ENCODE data around the gene TSPEAR. TPM values are rescaled to one million over a fixed set of nuclear protein-coding genes. Genes with fewer than 3 reads are reported as not detected.

The TSPEAR gene
- total and polyA plus RNA-seq, 4 donors: 0.24 to 0.66 (median 0.33) TPM; not detected in 1

- Histone ChIP-seq H3K27ac (ENCODE audit: low read depth, low read length) (no peak overlapping the region), H3K4me3 (ENCODE audit: low read depth, low read length) (peak overlapping the region; percentile 52), H3K27me3 (ENCODE audit: control insufficient read depth, insufficient read depth, low read length) (no peaks in the 10 kb centered on the region), H3K9me3 (ENCODE audit: control insufficient read depth, insufficient read depth, low read length) (peaks cover 9% of the 10 kb centered on the region), H3K36me3 (ENCODE audit: control insufficient read depth, insufficient read depth, low read length) (peaks cover 32% of the 10 kb centered on the region), H3K4me1 (ENCODE audit: control insufficient read depth, insufficient read depth, low read length) (peaks cover 17% of the 10 kb centered on the region)
- WGBS (ENCODE audit: insufficient coverage): 66% methylated on average over 33 of the region's 35 CpGs
- DNase-seq (ENCODE audit: low read depth in 4 of 6, low spot score in 6 of 6): peak in 1 of 6 donors; percentile 20
Measured at GRCh38 chr21:44456214-44456914, 255.0 kb downstream of the TSPEAR start.

GRCh38 chr21:44455524-44456213 is 255.7 kb downstream of the TSPEAR start:
- peaks cover 17% of the 10 kb centered on the region for H3K4me1 ChIP-seq (ENCODE audit: control insufficient read depth, insufficient read depth, low read length)
- H3K4me3 ChIP-seq (ENCODE audit: low read depth, low read length): peak overlapping the region; percentile 52
- peak in 2 of 6 donors; percentile 44 to 57 for DNase-seq (ENCODE audit: low read depth in 4 of 6, low spot score in 6 of 6)
- under 1% methylated on average over 69 of the region's 72 CpGs for WGBS (ENCODE audit: insufficient coverage)
- no peaks in the 10 kb centered on the region for H3K27me3 ChIP-seq (ENCODE audit: control insufficient read depth, insufficient read depth, low read length)
- H3K27ac ChIP-seq (ENCODE audit: low read depth, low read length): no peak overlapping the region
- peaks cover 9% of the 10 kb centered on the region for H3K9me3 ChIP-seq (ENCODE audit: control insufficient read depth, insufficient read depth, low read length)
- peaks cover 29% of the 10 kb centered on the region for H3K36me3 ChIP-seq (ENCODE audit: control insufficient read depth, insufficient read depth, low read length)

- peaks cover 9% of the 10 kb centered on the region for H3K9me3 ChIP-seq (ENCODE audit: control insufficient read depth, insufficient read depth, low read length)
- H3K4me3 ChIP-seq (ENCODE audit: low read depth, low read length): peak within 1 kb of the TSS; percentile 52
- H3K27ac ChIP-seq (ENCODE audit: low read depth, low read length): no peak within 1 kb of the TSS
- peaks cover 29% of the 10 kb centered on the region for H3K36me3 ChIP-seq (ENCODE audit: control insufficient read depth, insufficient read depth, low read length)
- peak in 5 of 6 donors; percentile 65 to 98 (median 81) for DNase-seq (ENCODE audit: low read depth in 4 of 6, low spot score in 6 of 6)
- 4% methylated on average over 23 of the region's 45 CpGs for WGBS (ENCODE audit: insufficient coverage)
- no peaks in the 10 kb centered on the region for H3K27me3 ChIP-seq (ENCODE audit: control insufficient read depth, insufficient read depth, low read length)
- H3K4me1 ChIP-seq (ENCODE audit: control insufficient read depth, insufficient read depth, low read length): peaks cover 15% of the 10 kb centered on the region
Measured at GRCh38 chr21:44454747-44455523, 256.4 kb downstream of the TSPEAR start, which contains the start of gene LRRC3. TSS of gene LRRC3 (plus strand) at chr21:44455510. CDS start at chr21:44456645, 1,135 bp downstream.

- no peak for DNase-seq (ENCODE audit: low read depth in 4 of 6, low spot score in 6 of 6)
- no peak overlapping the region for H3K27ac ChIP-seq (ENCODE audit: low read depth, low read length)
- no peak overlapping the region for H3K4me3 ChIP-seq (ENCODE audit: low read depth, low read length)
- peaks cover 21% of the 10 kb centered on the region for H3K36me3 ChIP-seq (ENCODE audit: control insufficient read depth, insufficient read depth, low read length)
- peaks cover 9% of the 10 kb centered on the region for H3K9me3 ChIP-seq (ENCODE audit: control insufficient read depth, insufficient read depth, low read length)
- no peaks in the 10 kb centered on the region for H3K27me3 ChIP-seq (ENCODE audit: control insufficient read depth, insufficient read depth, low read length)
- peaks cover 15% of the 10 kb centered on the region for H3K4me1 ChIP-seq (ENCODE audit: control insufficient read depth, insufficient read depth, low read length)
- 100% methylated on average over 2 of the region's 5 CpGs for WGBS (ENCODE audit: insufficient coverage)
Measured at GRCh38 chr21:44454058-44454457, 257.3 kb downstream of the TSPEAR start.

GRCh38 chr21:44453120-44453519 is 258.3 kb downstream of the TSPEAR start:
- peaks cover 15% of the 10 kb centered on the region for H3K36me3 ChIP-seq (ENCODE audit: control insufficient read depth, insufficient read depth, low read length)
- peaks cover 9% of the 10 kb centered on the region for H3K9me3 ChIP-seq (ENCODE audit: control insufficient read depth, insufficient read depth, low read length)
- H3K27ac ChIP-seq (ENCODE audit: low read depth, low read length): no peak overlapping the region
- H3K27me3 ChIP-seq (ENCODE audit: control insufficient read depth, insufficient read depth, low read length): no peaks in the 10 kb centered on the region
- WGBS (ENCODE audit: insufficient coverage): no CpG with 5 or more reads among the region's 3 CpGs
- no peak overlapping the region for H3K4me3 ChIP-seq (ENCODE audit: low read depth, low read length)
- DNase-seq (ENCODE audit: low read depth in 4 of 6, low spot score in 6 of 6): no peak
- H3K4me1 ChIP-seq (ENCODE audit: control insufficient read depth, insufficient read depth, low read length): peaks cover 15% of the 10 kb centered on the region

GRCh38 chr21:44450999-44451398 is 260.4 kb downstream of the TSPEAR start:
- H3K36me3 ChIP-seq (ENCODE audit: control insufficient read depth, insufficient read depth, low read length): no peaks in the 10 kb centered on the region
- H3K4me1 ChIP-seq (ENCODE audit: control insufficient read depth, insufficient read depth, low read length): peaks cover 7% of the 10 kb centered on the region
- H3K27me3 ChIP-seq (ENCODE audit: control insufficient read depth, insufficient read depth, low read length): no peaks in the 10 kb centered on the region
- peaks cover 9% of the 10 kb centered on the region for H3K9me3 ChIP-seq (ENCODE audit: control insufficient read depth, insufficient read depth, low read length)
- WGBS (ENCODE audit: insufficient coverage): 83% methylated on average over 14 of the region's 14 CpGs
- no peak overlapping the region for H3K4me3 ChIP-seq (ENCODE audit: low read depth, low read length)
- no peak for DNase-seq (ENCODE audit: low read depth in 4 of 6, low spot score in 6 of 6)
- no peak overlapping the region for H3K27ac ChIP-seq (ENCODE audit: low read depth, low read length)

- peaks cover 9% of the 10 kb centered on the region for H3K9me3 ChIP-seq (ENCODE audit: control insufficient read depth, insufficient read depth, low read length)
- no peak for DNase-seq (ENCODE audit: low read depth in 4 of 6, low spot score in 6 of 6)
- no peak overlapping the region for H3K27ac ChIP-seq (ENCODE audit: low read depth, low read length)
- H3K27me3 ChIP-seq (ENCODE audit: control insufficient read depth, insufficient read depth, low read length): no peaks in the 10 kb centered on the region
- WGBS (ENCODE audit: insufficient coverage): 81% methylated on average over 14 of the region's 14 CpGs
- peaks cover 4% of the 10 kb centered on the region for H3K4me1 ChIP-seq (ENCODE audit: control insufficient read depth, insufficient read depth, low read length)
- no peaks in the 10 kb centered on the region for H3K36me3 ChIP-seq (ENCODE audit: control insufficient read depth, insufficient read depth, low read length)
- no peak overlapping the region for H3K4me3 ChIP-seq (ENCODE audit: low read depth, low read length)
Measured at GRCh38 chr21:44450402-44450801, 261.0 kb downstream of the TSPEAR start.

- Histone ChIP-seq H3K36me3 (ENCODE audit: control insufficient read depth, insufficient read depth, low read length) (no peaks in the 10 kb centered on the region), H3K4me1 (ENCODE audit: control insufficient read depth, insufficient read depth, low read length) (peaks cover under 1% of the 10 kb centered on the region), H3K9me3 (ENCODE audit: control insufficient read depth, insufficient read depth, low read length) (peaks cover 8% of the 10 kb centered on the region), H3K27me3 (ENCODE audit: control insufficient read depth, insufficient read depth, low read length) (no peaks in the 10 kb centered on the region), H3K27ac (ENCODE audit: low read depth, low read length) (no peak overlapping the region), H3K4me3 (ENCODE audit: low read depth, low read length) (no peak overlapping the region)
- no peak for DNase-seq (ENCODE audit: low read depth in 4 of 6, low spot score in 6 of 6)
- 72% methylated on average over 25 of the region's 28 CpGs for WGBS (ENCODE audit: insufficient coverage)
Measured at GRCh38 chr21:44449473-44450363, 261.7 kb downstream of the TSPEAR start.
